H9 (cell line): ENCODE results near the gene SLC16A2. TPM values are rescaled to one million over a fixed set of nuclear protein-coding genes. Genes with fewer than 3 reads are reported as not detected.

Experiments
- DNase-seq: peaks from one replicate; pipeline ENCODE4 v3.0.0-alpha.2; 2017
- H2AFZ ChIP-seq: one replicate; pipeline ENCODE4 v1.6.1; 2013; ENCODE audit warnings: mild to moderate bottlenecking, low read length, control low read depth, moderate library complexity
- H2AK5ac ChIP-seq: 2 replicates; pipeline ENCODE4 v1.6.1; 2013; ENCODE audit warnings: low read length, control low read depth, mixed read lengths; ENCODE audit not compliant: insufficient read length
- H2BK120ac ChIP-seq: one replicate; pipeline ENCODE4 v1.6.1; 2013; ENCODE audit warnings: low read depth, mild to moderate bottlenecking, low read length, control low read depth, inconsistent platforms; ENCODE audit not compliant: poor library complexity, severe bottlenecking
- H2BK12ac ChIP-seq: 2 replicates; pipeline ENCODE4 v1.6.1; 2013; ENCODE audit warnings: low read length, control low read depth, mixed read lengths, low read depth; ENCODE audit not compliant: insufficient read length
- H2BK15ac ChIP-seq: 2 replicates; pipeline ENCODE4 v1.6.1; 2013; ENCODE audit warnings: low read depth, low read length, control low read depth
- H2BK20ac ChIP-seq: one replicate; pipeline ENCODE4 v1.6.1; 2013; ENCODE audit warnings: low read depth, mild to moderate bottlenecking, low read length, control low read depth, inconsistent platforms; ENCODE audit not compliant: poor library complexity, severe bottlenecking
- H2BK5ac ChIP-seq: 2 replicates; pipeline ENCODE4 v1.6.1; 2013; ENCODE audit warnings: low read length, control low read depth, mixed read lengths; ENCODE audit not compliant: insufficient read length
- H3K14ac ChIP-seq: 2 replicates; pipeline ENCODE4 v1.6.1; 2013; ENCODE audit warnings: low read length, control low read depth; ENCODE audit not compliant: insufficient read depth
- H3K18ac ChIP-seq: 2 replicates; pipeline ENCODE4 v1.6.1; 2013; ENCODE audit warnings: low read depth, mild to moderate bottlenecking, mixed read lengths, low read length, control low read depth; ENCODE audit not compliant: insufficient read length
- H3K23ac ChIP-seq: 2 replicates; pipeline ENCODE4 v1.6.1; 2013; ENCODE audit warnings: low read length, control low read depth, mixed read lengths, low read depth; ENCODE audit not compliant: insufficient read length
- H3K23me2 ChIP-seq: 2 replicates; pipeline ENCODE4 v1.6.1; 2013; ENCODE audit warnings: low read depth, mild to moderate bottlenecking, mixed read lengths, low read length, control low read depth; ENCODE audit not compliant: insufficient read length, poor library complexity, severe bottlenecking
- H3K27ac ChIP-seq: 2 replicates; pipeline ENCODE4 v1.5.1; 2013; ENCODE audit warnings: low read length, control low read depth, mixed read lengths, low read depth; ENCODE audit not compliant: insufficient read length
- H3K27me3 ChIP-seq: 2 replicates; pipeline ENCODE4 v1.6.1; 2013; ENCODE audit warnings: low read length, control low read depth, inconsistent platforms; ENCODE audit not compliant: insufficient read depth
- H3K4ac ChIP-seq: 2 replicates; pipeline ENCODE4 v1.6.1; 2013; ENCODE audit warnings: low read depth, mild to moderate bottlenecking, control low read depth, inconsistent platforms, low read length, moderate library complexity
- H3K4me1 ChIP-seq: 2 replicates; pipeline ENCODE4 v1.6.1; 2013; ENCODE audit warnings: low read length, control low read depth, inconsistent platforms; ENCODE audit not compliant: insufficient read depth
- H3K4me2 ChIP-seq: 2 replicates; pipeline ENCODE4 v1.6.1; 2013; ENCODE audit warnings: low read length, control low read depth, mixed read lengths; ENCODE audit not compliant: insufficient read length, insufficient read depth
- H3K56ac ChIP-seq: 2 replicates; pipeline ENCODE4 v1.6.1; 2013; ENCODE audit warnings: low read depth, mild to moderate bottlenecking, mixed read lengths, low read length, control low read depth; ENCODE audit not compliant: insufficient read length
- H3K79me1 ChIP-seq: 2 replicates; pipeline ENCODE4 v1.6.1; 2013; ENCODE audit warnings: low read depth, mild to moderate bottlenecking, moderate library complexity, low read length, control low read depth, inconsistent platforms; ENCODE audit not compliant: insufficient read depth, poor library complexity, severe bottlenecking
- H3K79me2 ChIP-seq: 2 replicates; pipeline ENCODE4 v1.6.1; 2013; ENCODE audit warnings: low read length, control low read depth, inconsistent platforms; ENCODE audit not compliant: insufficient read depth
- H3K9ac ChIP-seq: 2 replicates; pipeline ENCODE4 v1.6.1; 2013; ENCODE audit warnings: low read length, control low read depth, mixed read lengths; ENCODE audit not compliant: insufficient read length; ENCODE audit errors: extremely low read depth
- H3K9me3 ChIP-seq: one replicate; pipeline ENCODE4 v1.6.1; 2013; ENCODE audit warnings: low read depth, low read length, inconsistent platforms; ENCODE audit not compliant: control insufficient read depth
- H3T11ph ChIP-seq: one replicate; pipeline ENCODE4 v1.6.1; 2013; ENCODE audit warnings: mild to moderate bottlenecking, low read length, control low read depth, inconsistent platforms
- H4K20me1 ChIP-seq: one replicate; pipeline ENCODE4 v1.6.1; 2013; ENCODE audit not compliant: control insufficient read depth, insufficient read length, insufficient read depth
- H4K5ac ChIP-seq: 2 replicates; pipeline ENCODE4 v1.6.1; 2013; ENCODE audit warnings: low read depth, mild to moderate bottlenecking, mixed read lengths, low read length, control low read depth; ENCODE audit not compliant: insufficient read length
- H4K8ac ChIP-seq: replicated peaks from 2 replicates; pipeline ENCODE4 v1.6.1; 2013; ENCODE audit warnings: low read length, control low read depth, mixed read lengths, low read depth; ENCODE audit not compliant: insufficient read length
- H4K91ac ChIP-seq: 2 replicates; pipeline ENCODE4 v1.6.1; 2013; ENCODE audit warnings: low read depth, mild to moderate bottlenecking, moderate library complexity, mixed read lengths, low read length, control low read depth; ENCODE audit not compliant: insufficient read length
- H3K27ac Mint-ChIP-seq, 3 experiments: 2 replicates in 2 of 3; 3 replicates in 1 of 3; pipeline ENCODE4 v1.8.0; 2020 to 2021; ENCODE audit warnings: mixed read lengths in 3 of 3, mild to moderate bottlenecking in 1 of 3, moderate library complexity in 1 of 3
- H3K27me3 Mint-ChIP-seq: 2 replicates; pipeline ENCODE4 v1.8.0; 2021; ENCODE audit warnings: low read depth, mild to moderate bottlenecking, moderate library complexity, mixed read lengths
- H3K36me3 Mint-ChIP-seq, 3 experiments: 2 replicates in 2 of 3; 3 replicates in 1 of 3; pipeline ENCODE4 v1.8.0; 2020 to 2021; ENCODE audit warnings: low read depth in 3 of 3, mixed read lengths in 3 of 3; ENCODE audit not compliant: insufficient read depth in 1 of 3
- H3K4me1 Mint-ChIP-seq, 2 experiments: 2 replicates each; pipeline ENCODE4 v1.8.0; 2020; ENCODE audit warnings: mixed read lengths in 2 of 2
- H3K4me3 Mint-ChIP-seq, 2 experiments: 2 replicates in 1 of 2; 3 replicates in 1 of 2; pipeline ENCODE4 v1.8.0; 2020 to 2021; ENCODE audit warnings: mild to moderate bottlenecking in 2 of 2, mixed read lengths in 2 of 2, moderate library complexity in 1 of 2
- H3K9me3 Mint-ChIP-seq, 2 experiments: 2 replicates in 1 of 2; 3 replicates in 1 of 2; pipeline ENCODE4 v1.8.0; 2020; ENCODE audit warnings: mild to moderate bottlenecking in 2 of 2, mixed read lengths in 2 of 2, moderate library complexity in 1 of 2
- CTCF ChIP-seq: fragments of 200-600 bp; sonication (generic); conservative IDR thresholded peaks from 3 replicates; pipeline ENCODE4 v1.8.0; 2021; ENCODE audit warnings: antibody characterized with exemption, mild to moderate bottlenecking
- WGBS: extraction: QIAGEN DNeasy Blood & Tissue Kit; methylation state at CpG from one replicate; pipeline ENCODE4 v1.1.7; 2013; ENCODE audit warnings: missing lambda C conversion rate, low lambda C conversion rate, mixed read lengths; ENCODE audit not compliant: insufficient read length; ENCODE audit errors: extremely low coverage; 5-methylcytosine and 5-hydroxymethylcytosine counted together
- total RNA-seq: library from RNA; stranded (reverse); gene quantifications from 2 replicates; pipeline ENCODE4 v1.2.1, GENCODE V29; 2021

SLC16A2 gene
- total RNA-seq, 1 experiment from 2014 or later = 17.1 TPM

GRCh38 chrX:74527350-74527749 lies 106.1 kb downstream of the SLC16A2 start:
- H3K27me3 Mint-ChIP-seq = no peaks in the 10 kb centered on the region; the same call in none of the 2 replicates
- no CpG with 5 or more reads among the region's 4 CpGs for WGBS

More at GRCh38 chrX:74527350-74527749, 106.1 kb downstream of the SLC16A2 start:
- Histone ChIP-seq H4K8ac (no peak overlapping the region), H2AK5ac (no peak overlapping the region), H4K5ac (no peak overlapping the region), H3K27me3 (no peaks in the 10 kb centered on the region), H2BK120ac (no peak overlapping the region), H3K23ac (no peak overlapping the region), H4K91ac (no peak overlapping the region), H2AFZ (no peak overlapping the region), H3K14ac (no peak overlapping the region), H3K18ac (no peak overlapping the region), H3K56ac (no peak overlapping the region), H3K4ac (no peak overlapping the region), H2BK20ac (no peak overlapping the region), H2BK5ac (no peak overlapping the region), H3K9me3 (peaks cover 9% of the 10 kb centered on the region), H4K20me1 (no peaks in the 10 kb centered on the region), H3K4me1 (peaks cover 4% of the 10 kb centered on the region; the same call in 1 of the 2 replicates), H2BK12ac (no peak overlapping the region), H3K4me2 (no peak overlapping the region), H3T11ph (no peak overlapping the region), H2BK15ac (no peak overlapping the region), H3K27ac (no peak overlapping the region), H3K23me2 (no peaks in the 10 kb centered on the region), H3K79me2 (no peaks in the 10 kb centered on the region), H3K79me1 (no peaks in the 10 kb centered on the region), H3K9ac (no peak overlapping the region)
- H3K36me3 Mint-ChIP-seq = peaks cover 0 to 21% (median 4%) of the 10 kb centered on the region in 3 experiments; a peak in 5 of 7 replicates
- H3K4me3 Mint-ChIP-seq = no peak overlapping the region
- no peak for TF ChIP-seq CTCF
- no peak for DNase-seq
- peaks cover 21 to 33% of the 10 kb centered on the region in 2 experiments for H3K9me3 Mint-ChIP-seq
- H3K4me1 Mint-ChIP-seq = peaks cover 3 to 7% of the 10 kb centered on the region in 2 experiments; a peak in 3 of 4 replicates
- H3K27ac Mint-ChIP-seq = no peak overlapping the region
